Caco-2 (cell line): ENCODE measurements around the gene FRAS1. TPM values are rescaled to one million over a fixed set of nuclear protein-coding genes. Genes with fewer than 3 reads are reported as not detected.

Experiments
- BruUV-seq: library from RNA; stranded (reverse); fragments of 400-500 nt; replicated peaks from 2 replicates; lab custom pipeline; 2021; lab: Mats Ljungman, UMichigan
- CTCF ChIA-PET: fragments of 300-600 bp; sonication (Branson Sonifier 250); formaldehyde crosslinking; loops from one replicate; lab custom pipeline; 2022; ENCODE audit warnings: antibody characterized with exemption; lab: Charles Lee
- POLR2A ChIA-PET: fragments of 300-600 bp; sonication (Branson Sonifier 250); formaldehyde crosslinking; loops from one replicate; lab custom pipeline; 2022; ENCODE audit warnings: antibody characterized with exemption; lab: Charles Lee
- DNase-seq, 2 experiments: peaks; one replicate each; pipeline versions ENCODE4 v3.0.0 to v3.0.0-alpha.2; 2020 to 2022
- H3K27me3 ChIP-seq: replicated peaks from 2 replicates; pipeline ENCODE4 v1.6.0; 2011; ENCODE audit warnings: low read length; ENCODE audit not compliant: control insufficient read depth, insufficient read depth
- H3K36me3 ChIP-seq: 2 replicates; pipeline ENCODE4 v1.5.1; 2011; ENCODE audit warnings: low read length; ENCODE audit not compliant: control insufficient read depth, insufficient read depth
- H3K4me1 ChIP-seq: fragments of 250-450 bp; sonication (Bioruptor Pico); 2 replicates; pipeline ENCODE4 v1.5.1; 2020; ENCODE audit warnings: mild to moderate bottlenecking
- H3K4me3 ChIP-seq: 2 replicates; pipeline ENCODE4 v1.5.1; 2011; ENCODE audit warnings: low read depth, mild to moderate bottlenecking, control low read depth, low read length
- H3K9me3 ChIP-seq: fragments of 250-450 bp; sonication (Bioruptor Pico); 2 replicates; pipeline ENCODE4 v1.5.1; 2020; ENCODE audit warnings: mild to moderate bottlenecking, moderate library complexity
- H3K27ac Mint-ChIP-seq: one replicate; pipeline ENCODE4 v1.8.0; 2022; ENCODE audit warnings: mixed read lengths; ENCODE audit not compliant: unreplicated experiment
- H3K27me3 Mint-ChIP-seq: one replicate; pipeline ENCODE4 v1.8.0; 2022; ENCODE audit warnings: mixed read lengths; ENCODE audit not compliant: insufficient read depth, unreplicated experiment
- H3K36me3 Mint-ChIP-seq: one replicate; pipeline ENCODE4 v1.8.0; 2022; ENCODE audit warnings: mild to moderate bottlenecking, mixed read lengths; ENCODE audit not compliant: insufficient read depth, unreplicated experiment
- H3K4me1 Mint-ChIP-seq: one replicate; pipeline ENCODE4 v1.8.0; 2022; ENCODE audit warnings: low read depth, mixed read lengths; ENCODE audit not compliant: unreplicated experiment
- H3K4me3 Mint-ChIP-seq: one replicate; pipeline ENCODE4 v1.8.0; 2022; ENCODE audit warnings: mild to moderate bottlenecking, moderate library complexity, mixed read lengths; ENCODE audit not compliant: unreplicated experiment
- H3K9me3 Mint-ChIP-seq: one replicate; pipeline ENCODE4 v1.8.0; 2022; ENCODE audit warnings: mixed read lengths; ENCODE audit not compliant: unreplicated experiment
- CTCF ChIP-seq, 2 experiments: fragments of 200-600 bp in 1 of 2; IDR thresholded peaks; 1 replicate in 1 of 2; 2 replicates in 1 of 2; pipeline versions ENCODE4 v1.5.1 to v1.8.0; 2011 to 2022; ENCODE audit warnings: antibody characterized with exemption in 1 of 2, control low read depth in 1 of 2, inconsistent platforms in 1 of 2, low read depth in 1 of 2, low read length in 1 of 2, mild to moderate bottlenecking in 1 of 2, moderate library complexity in 1 of 2; ENCODE audit not compliant: insufficient read depth in 1 of 2, severe bottlenecking in 1 of 2, unreplicated experiment in 1 of 2
- intact Hi-C: fragments of 100-400 bp; cut with micrococcal nuclease; formaldehyde crosslinking; loops from one replicate; pipeline ENCODE4 v1.10.0; 2022; ENCODE audit not compliant: unreplicated experiment
- total RNA-seq: library from RNA; stranded (reverse); gene quantifications from 2 replicates; pipeline ENCODE4 v1.2.3, GENCODE V29; 2022

FRAS1 gene
- total RNA-seq, 1 experiment from 2014 or later: 40.8 TPM

- CTCF ChIA-PET: interaction anchor here (0.5 to 0.6 kb wide), 2 partner anchors 10 to 251 kb away, joined by 3 to 4 read pairs; no protein-coding TSS in a partner anchor
- Mint-ChIP-seq H3K4me1 (peaks cover 11% of the 10 kb centered on the region), H3K36me3 (peaks cover 10% of the 10 kb centered on the region), H3K27me3 (no peaks in the 10 kb centered on the region), H3K4me3 (no peak overlapping the region), H3K27ac (no peak overlapping the region), H3K9me3 (no peaks in the 10 kb centered on the region)
- intact Hi-C loops: no loop called here
- Histone ChIP-seq H3K9me3 (no peaks in the 10 kb centered on the region), H3K4me3 (no peak overlapping the region), H3K27me3 (no peaks in the 10 kb centered on the region), H3K36me3 (no peaks in the 10 kb centered on the region; the same call in 1 of the 2 replicates), H3K4me1 (peaks cover 4% of the 10 kb centered on the region)
- BruUV-seq: no TSS peak
- DNase-seq: no peak
- TF ChIP-seq CTCF (IDR thresholded peaks at IDR 0.05; ENCODE audit: insufficient read depth in 1 of 2, low read depth in 1 of 2, low read length in 1 of 2, severe bottlenecking in 1 of 2, unreplicated experiment in 1 of 2): no peak
- POLR2A ChIA-PET: no interaction called here
These were observed 12.2 kb downstream of the FRAS1 start for GRCh38 chr4:78069319-78069718.

GRCh38 chr4:78069859-78070258, 12.7 kb downstream of the FRAS1 start:
- H3K4me3 ChIP-seq: no peak overlapping the region
- peaks cover 4% of the 10 kb centered on the region for H3K4me1 ChIP-seq
- H3K27me3 ChIP-seq: no peaks in the 10 kb centered on the region
- no TSS peak for BruUV-seq
- H3K9me3 ChIP-seq: no peaks in the 10 kb centered on the region
- Mint-ChIP-seq H3K36me3 (peaks cover 10% of the 10 kb centered on the region), H3K4me3 (no peak overlapping the region), H3K9me3 (no peaks in the 10 kb centered on the region), H3K27me3 (no peaks in the 10 kb centered on the region), H3K4me1 (peaks cover 11% of the 10 kb centered on the region), H3K27ac (no peak overlapping the region)
- TF ChIP-seq CTCF (IDR thresholded peaks at IDR 0.05; ENCODE audit: insufficient read depth in 1 of 2, low read depth in 1 of 2, low read length in 1 of 2, severe bottlenecking in 1 of 2, unreplicated experiment in 1 of 2): no peak
- ChIA-PET CTCF (no interaction called here), POLR2A (no interaction called here)
- intact Hi-C loops: no loop called here
- H3K36me3 ChIP-seq: no peaks in the 10 kb centered on the region; the same call in 1 of the 2 replicates
- DNase-seq: no peak

- intact Hi-C loops: no loop called here
- BruUV-seq: no TSS peak
- H3K27me3 Mint-ChIP-seq: no peaks in the 10 kb centered on the region
- Histone ChIP-seq H3K9me3 (no peaks in the 10 kb centered on the region), H3K27me3 (no peaks in the 10 kb centered on the region), H3K4me1 (no peaks in the 10 kb centered on the region), H3K4me3 (no peak overlapping the region), H3K36me3 (no peaks in the 10 kb centered on the region; the same call in 1 of the 2 replicates)
- DNase-seq: no peak
- H3K4me1 Mint-ChIP-seq: peaks cover 2% of the 10 kb centered on the region
- H3K36me3 Mint-ChIP-seq: peaks cover 10% of the 10 kb centered on the region
- POLR2A ChIA-PET: no interaction called here
- CTCF ChIA-PET: interaction anchor here (1.0 kb wide), 1 partner anchor 11 kb away, joined by 5 read pairs; no protein-coding TSS in a partner anchor
- TF ChIP-seq CTCF (IDR thresholded peaks at IDR 0.05; ENCODE audit: insufficient read depth in 1 of 2, low read depth in 1 of 2, low read length in 1 of 2, severe bottlenecking in 1 of 2, unreplicated experiment in 1 of 2): no peak
- H3K4me3 Mint-ChIP-seq: no peak overlapping the region
- no peak overlapping the region for H3K27ac Mint-ChIP-seq
- no peaks in the 10 kb centered on the region for H3K9me3 Mint-ChIP-seq
These were observed 13.7 kb downstream of the FRAS1 start for GRCh38 chr4:78070731-78071282.
